ENCODE measurements around the gene GNG7. TPM values are rescaled to one million over a fixed set of nuclear protein-coding genes. Genes with fewer than 3 reads are reported as not detected.

GNG7 gene
- polyA plus RNA-seq, 1 donor (not counting 4 experiments of a cell fraction or from before 2014, with no cell fraction given) = 0.01 TPM

DNA sequence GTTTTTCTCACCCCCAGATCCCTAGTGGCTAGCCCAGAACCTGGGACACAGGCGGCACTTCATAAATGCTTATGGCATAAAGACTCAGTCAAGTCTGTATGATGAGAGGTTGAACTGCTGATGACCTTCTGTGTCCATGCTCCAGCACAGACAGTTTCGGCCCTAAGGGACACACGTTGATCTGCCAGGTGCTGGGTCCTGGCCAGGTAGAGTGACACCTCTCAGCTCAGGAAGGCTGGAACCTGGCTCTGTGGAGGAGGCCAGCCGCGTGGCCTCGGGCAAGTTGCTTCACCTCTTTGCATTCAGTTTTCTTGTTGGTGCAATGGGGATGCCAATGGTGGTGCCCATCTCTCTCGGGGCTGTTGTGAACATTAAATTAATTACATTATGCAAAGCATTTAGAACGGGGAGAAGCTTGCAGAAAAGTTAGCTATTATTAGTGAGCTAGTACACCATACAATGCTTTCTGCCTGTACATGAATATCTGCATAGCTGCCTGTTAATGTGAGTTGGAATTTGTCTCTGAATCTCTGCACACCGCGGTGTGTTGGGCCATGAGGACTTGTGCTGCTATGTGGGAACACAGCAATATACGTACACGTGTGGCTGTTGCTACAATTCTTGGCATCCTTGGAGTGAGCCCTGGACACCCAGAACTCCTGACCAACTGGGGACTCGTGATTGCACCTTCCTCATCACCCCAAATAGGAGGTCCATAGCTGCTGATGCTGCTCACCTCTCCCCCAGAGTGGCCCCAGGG is 218.1 kb downstream of the GNG7 start:
- Histone ChIP-seq H3K27me3 (ENCODE audit: control insufficient read depth, extremely low read depth, insufficient read depth, low read length) (peaks cover 9% of the 10 kb centered on the region), H3K4me2 (ENCODE audit: control insufficient read depth, extremely low read depth, insufficient read depth, low read depth, low read length) (no peak overlapping the region), H3K4me3 (ENCODE audit: control insufficient read depth in 2 of 3, extremely low read depth in 1 of 3, insufficient read depth in 2 of 3, low read depth in 1 of 3, low read length in 3 of 3) (no peak overlapping the region), H3K27ac (ENCODE audit: control insufficient read depth, insufficient read depth, low read length) (no peak overlapping the region), H3K9me3 (ENCODE audit: control insufficient read depth, low read depth, low read length) (peaks cover 8% of the 10 kb centered on the region), H3K9me1 (ENCODE audit: control insufficient read depth, extremely low read depth, insufficient read depth, low read length) (no peaks in the 10 kb centered on the region), H3K79me2 (ENCODE audit: control insufficient read depth, insufficient read depth, low read length) (no peaks in the 10 kb centered on the region), H3K9ac (ENCODE audit: control insufficient read depth, extremely low read depth, insufficient read depth, low read length) (no peak overlapping the region), H2AFZ (ENCODE audit: control insufficient read depth, low read length) (no peak overlapping the region), H3K36me3 (ENCODE audit: control insufficient read depth in 2 of 2, extremely low read depth in 1 of 2, insufficient read depth in 2 of 2, low read length in 2 of 2) (no peaks in the 10 kb centered on the region), H3K4me1 (ENCODE audit: control insufficient read depth, extremely low read depth, insufficient read depth, low read length) (no peaks in the 10 kb centered on the region), H4K20me1 (ENCODE audit: control insufficient read depth, extremely low read depth, insufficient read depth, low read length) (no peaks in the 10 kb centered on the region)
- dilution Hi-C loops (cut with MboI; ENCODE audit: extremely low pct_ligation_motif_present, low sequenced_read_pairs) = no loop called here
- DNase-seq (ENCODE audit: low read depth, low spot score) = no peak
- FAIRE-seq = no peak
- TF ChIP-seq EZH2 (IDR thresholded peaks at IDR 0.05; ENCODE audit: low read length) (no peak), CTCF (optimal IDR thresholded peaks at IDR 0.05 in 1 of 3, IDR thresholded peaks at IDR 0.05 in 1 of 3, conservative IDR thresholded peaks at IDR 0.05 in 1 of 3; ENCODE audit: extremely low read depth in 1 of 3, insufficient read depth in 2 of 3, low read length in 3 of 3) (no peak)

GRCh38 chr19:2483484-2484151 is 218.9 kb downstream of the GNG7 start:
- H3K79me2 ChIP-seq (ENCODE audit: control insufficient read depth, insufficient read depth, low read length) = no peaks in the 10 kb centered on the region
- H3K27ac ChIP-seq (ENCODE audit: control insufficient read depth, insufficient read depth, low read length) = no peak overlapping the region
- H3K27me3 ChIP-seq (ENCODE audit: control insufficient read depth, extremely low read depth, insufficient read depth, low read length) = peaks cover 3% of the 10 kb centered on the region
- H3K4me3 ChIP-seq (ENCODE audit: control insufficient read depth in 2 of 3, extremely low read depth in 1 of 3, insufficient read depth in 2 of 3, low read depth in 1 of 3, low read length in 3 of 3) = no peak overlapping the region
- no peaks in the 10 kb centered on the region for H3K36me3 ChIP-seq (ENCODE audit: control insufficient read depth in 2 of 2, extremely low read depth in 1 of 2, insufficient read depth in 2 of 2, low read length in 2 of 2)
- H3K9ac ChIP-seq (ENCODE audit: control insufficient read depth, extremely low read depth, insufficient read depth, low read length) = no peak overlapping the region
- no peaks in the 10 kb centered on the region for H3K9me1 ChIP-seq (ENCODE audit: control insufficient read depth, extremely low read depth, insufficient read depth, low read length)
- no peak for DNase-seq (ENCODE audit: low read depth, low spot score)
- no peak overlapping the region for H3K4me2 ChIP-seq (ENCODE audit: control insufficient read depth, extremely low read depth, insufficient read depth, low read depth, low read length)
- dilution Hi-C loops (cut with MboI; ENCODE audit: extremely low pct_ligation_motif_present, low sequenced_read_pairs) = no loop called here
- H3K9me3 ChIP-seq (ENCODE audit: control insufficient read depth, low read depth, low read length) = peaks cover 8% of the 10 kb centered on the region
- FAIRE-seq = no peak
- no peaks in the 10 kb centered on the region for H4K20me1 ChIP-seq (ENCODE audit: control insufficient read depth, extremely low read depth, insufficient read depth, low read length)
- no peaks in the 10 kb centered on the region for H3K4me1 ChIP-seq (ENCODE audit: control insufficient read depth, extremely low read depth, insufficient read depth, low read length)
- TF ChIP-seq EZH2 (IDR thresholded peaks at IDR 0.05; ENCODE audit: low read length) = no peak
- no peak for TF ChIP-seq CTCF (optimal IDR thresholded peaks at IDR 0.05 in 1 of 3, IDR thresholded peaks at IDR 0.05 in 1 of 3, conservative IDR thresholded peaks at IDR 0.05 in 1 of 3; ENCODE audit: extremely low read depth in 1 of 3, insufficient read depth in 2 of 3, low read length in 3 of 3)
- H2AFZ ChIP-seq (ENCODE audit: control insufficient read depth, low read length) = no peak overlapping the region
